ENCODE data around the gene DGKI.
"Not testable (repeated sequence)": the region's sequence is repeated elsewhere in the genome, so short reads cannot be mapped to it uniquely, and the experiment has no call there.

Gene DGKI

GRCh38 chr7:137449016-137449415 is 397.8 kb downstream of the DGKI start:
- DNase-seq: no peak

GRCh38 chr7:137448572-137448971 is 398.2 kb downstream of the DGKI start:
- not testable (repeated sequence) for DNase-seq

GRCh38 chr7:137446025-137446424 is 400.7 kb downstream of the DGKI start:
- DNase-seq: no peak

DNA sequence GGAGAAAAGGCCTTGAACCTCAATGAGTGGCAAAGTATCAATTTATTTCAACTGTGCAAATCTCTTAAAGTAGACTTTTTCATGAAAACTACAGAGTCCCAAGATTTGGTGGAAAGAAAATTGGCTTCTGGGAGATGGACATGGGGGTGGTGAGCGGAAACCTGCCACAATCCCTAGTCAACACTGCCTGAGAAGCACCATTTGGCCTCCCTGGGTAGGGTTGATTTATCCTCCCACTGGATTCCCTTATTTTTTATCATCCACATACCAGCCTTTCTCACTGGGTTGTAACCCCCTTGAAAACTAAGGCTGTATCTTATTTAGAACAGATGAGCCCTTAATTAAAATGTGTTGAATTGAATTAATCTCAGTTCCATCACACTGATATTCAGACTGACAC is 401.5 kb downstream of the DGKI start:
- DNase-seq: no peak

GRCh38 chr7:137443616-137444015 is 403.2 kb downstream of the DGKI start:
- no peak for DNase-seq

DNA sequence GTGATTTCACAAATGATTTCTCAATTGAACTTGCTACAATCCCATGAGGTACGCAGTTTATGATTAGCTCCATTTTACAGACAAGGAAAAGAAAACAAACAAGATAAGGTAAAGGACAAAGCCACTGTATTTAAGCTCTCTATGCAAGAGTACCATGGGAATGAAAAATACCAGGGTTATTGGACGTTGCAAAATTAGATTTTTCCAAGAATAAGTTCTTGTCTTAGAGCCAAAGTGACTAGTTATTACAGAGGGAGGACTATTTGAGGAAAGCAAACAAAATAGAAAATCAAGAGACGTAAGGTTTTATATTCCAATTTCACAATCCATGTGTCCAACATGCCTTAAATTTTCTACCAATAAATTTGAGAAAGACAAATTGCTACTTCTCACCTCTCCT is 405.3 kb downstream of the DGKI start:
- DNase-seq: no peak

- DNase-seq: no peak
Observed at GRCh38 chr7:137439829-137440825, 406.6 kb downstream of the DGKI start.

DNA sequence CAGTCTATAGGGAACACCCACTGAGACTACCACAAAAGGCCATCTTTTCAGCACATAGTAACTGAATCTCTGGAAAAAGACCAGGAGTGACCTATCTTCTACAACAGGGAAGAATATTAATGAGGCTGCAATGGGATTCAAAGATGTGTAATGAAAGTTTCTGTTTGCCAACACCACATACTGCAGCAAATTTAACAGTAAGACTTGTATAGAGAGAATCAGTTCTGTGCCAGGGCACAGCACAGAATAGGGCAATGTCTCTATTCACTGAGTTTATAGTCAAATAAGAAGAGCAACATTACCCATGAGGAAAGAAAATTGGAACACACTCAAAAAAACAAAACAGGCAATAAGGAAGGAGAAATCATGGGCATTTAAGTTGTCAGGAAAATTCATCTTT is 411.8 kb downstream of the DGKI start:
- DNase-seq: no peak

- DNase-seq: no peak
Observed at GRCh38 chr7:137434530-137434929, 412.2 kb downstream of the DGKI start.

DNA sequence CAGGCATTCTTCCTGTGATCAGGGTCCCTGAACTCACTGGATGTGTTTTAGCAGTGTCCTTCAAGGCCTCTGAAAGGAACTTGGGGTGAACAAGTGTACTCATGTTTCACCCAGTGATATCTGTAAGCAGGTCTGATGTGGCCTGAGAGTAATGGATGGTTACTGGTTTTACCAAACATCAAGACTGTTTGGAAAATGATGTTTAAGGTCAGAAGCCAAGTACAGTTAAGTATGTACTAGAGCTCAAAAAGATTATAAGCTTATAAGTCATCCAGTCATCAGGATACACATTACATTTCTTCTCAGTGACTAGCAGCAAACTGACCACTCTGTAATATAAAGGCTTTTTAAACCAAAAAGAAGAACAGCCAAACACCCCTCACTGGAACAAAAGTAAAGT is 423.5 kb downstream of the DGKI start:
- no peak for DNase-seq

DNA sequence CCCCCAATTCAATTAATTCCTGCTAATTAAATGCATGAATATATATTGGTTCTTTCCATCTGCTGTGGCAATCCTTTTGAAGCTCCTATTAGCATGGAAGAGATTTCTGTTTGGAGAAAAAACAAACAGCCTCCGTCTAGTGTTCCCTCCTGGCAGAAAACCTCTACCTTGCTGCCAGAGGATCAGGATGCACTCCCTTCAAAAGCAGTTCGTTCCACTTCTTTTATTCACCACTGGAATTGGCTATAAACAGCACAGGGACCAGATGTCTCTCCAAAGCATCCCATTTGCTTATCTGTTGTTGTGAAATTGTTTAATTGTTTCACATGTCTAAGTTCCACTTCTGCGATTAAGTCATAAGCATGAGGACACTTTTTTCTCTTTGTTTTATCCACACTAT is 425.4 kb downstream of the DGKI start:
- DNase-seq: no peak

GRCh38 chr7:137418841-137419240 is 427.9 kb downstream of the DGKI start:
- DNase-seq: no peak

- no peak for DNase-seq
Observed at GRCh38 chr7:137417464-137417863, 429.3 kb downstream of the DGKI start.

DNA sequence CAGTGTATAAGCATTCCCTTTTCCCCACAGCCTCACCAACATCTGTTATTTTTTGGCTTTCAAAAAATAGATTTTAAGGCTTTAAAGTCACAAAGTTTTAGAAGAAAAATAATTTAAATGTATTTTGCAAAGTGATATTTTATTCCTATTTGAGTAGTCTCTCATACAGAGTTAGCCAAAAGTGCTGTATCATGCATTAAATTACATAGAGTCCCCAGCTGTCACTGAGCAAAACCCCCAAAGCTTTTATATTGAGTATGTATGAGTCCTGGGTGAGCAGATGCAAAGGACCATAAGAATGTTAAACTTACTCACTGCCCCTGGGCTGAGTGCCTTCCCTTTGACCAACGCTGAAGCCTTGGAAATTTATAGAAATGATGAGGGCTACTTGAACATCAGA is 432.9 kb downstream of the DGKI start:
- no peak for DNase-seq

DNA sequence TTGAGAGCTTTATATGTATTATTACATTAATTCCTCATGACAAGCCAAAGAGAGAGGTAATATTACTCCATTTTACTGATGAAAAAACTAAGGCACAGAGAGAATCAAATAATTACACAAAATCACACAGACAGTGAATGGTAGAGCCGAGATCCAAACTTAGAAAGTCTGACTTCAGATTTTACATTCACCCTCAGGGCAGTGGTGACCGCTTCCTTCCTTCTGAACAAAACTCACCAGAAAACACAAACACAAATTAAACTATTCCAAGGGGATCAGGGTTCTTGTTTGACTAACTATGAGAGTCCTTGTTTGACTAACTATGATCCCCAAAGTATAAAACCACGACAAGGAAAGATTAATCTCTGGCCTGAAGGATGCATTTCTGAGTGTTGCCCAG is 435.3 kb downstream of the DGKI start:
- DNase-seq: no peak

- DNase-seq: no peak
Observed at GRCh38 chr7:137408126-137408525, 438.6 kb downstream of the DGKI start.

GRCh38 chr7:137407078-137407477 is 439.7 kb downstream of the DGKI start:
- no peak for DNase-seq

GRCh38 chr7:137404660-137405317 is 442.0 kb downstream of the DGKI start:
- no peak for DNase-seq

- DNase-seq: peak; percentile 33
Observed at GRCh38 chr7:137403353-137403695, 443.4 kb downstream of the DGKI start.

DNA sequence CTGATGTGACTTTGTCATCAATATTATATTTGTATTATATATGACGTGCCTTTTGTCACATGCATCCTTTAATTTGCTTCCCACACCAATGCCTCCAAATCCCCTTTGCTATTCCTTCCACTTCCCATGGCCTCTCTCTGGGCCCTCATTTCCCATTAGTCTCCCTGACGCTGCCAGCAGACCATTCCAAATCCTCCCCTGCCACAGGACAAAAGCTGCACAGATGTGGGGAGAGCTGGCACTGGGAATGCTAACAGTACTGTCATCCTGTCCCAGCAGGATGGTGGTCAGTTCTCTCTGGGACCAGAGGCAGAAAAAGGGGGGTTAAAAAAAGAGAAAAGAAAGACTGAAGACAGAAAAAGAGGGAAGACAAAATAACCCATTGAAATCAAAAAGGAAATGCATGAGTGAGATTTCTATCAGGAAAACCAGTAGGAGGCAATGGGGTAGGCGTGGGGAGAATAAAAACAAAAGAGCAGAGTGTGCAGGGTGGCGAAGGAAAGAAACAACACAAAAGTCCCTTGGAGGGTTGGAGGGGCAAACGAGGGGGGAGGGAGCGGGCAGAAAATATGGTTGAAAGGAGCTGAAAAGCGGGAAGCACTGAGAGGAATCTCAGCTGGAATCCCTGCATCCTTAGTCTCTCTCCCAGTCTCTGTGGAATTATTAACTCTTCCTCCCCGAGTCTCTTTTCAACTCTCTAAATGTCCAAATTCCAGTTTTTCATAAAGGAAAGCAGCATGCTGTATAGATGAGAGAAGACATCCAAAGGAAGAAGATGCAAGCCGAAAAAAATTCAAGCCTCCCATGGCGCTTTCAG is 444.0 kb downstream of the DGKI start:
- peak; percentile 27 for DNase-seq

GRCh38 chr7:137399827-137400823 is 446.6 kb downstream of the DGKI start:
- DNase-seq: no peak

DNA sequence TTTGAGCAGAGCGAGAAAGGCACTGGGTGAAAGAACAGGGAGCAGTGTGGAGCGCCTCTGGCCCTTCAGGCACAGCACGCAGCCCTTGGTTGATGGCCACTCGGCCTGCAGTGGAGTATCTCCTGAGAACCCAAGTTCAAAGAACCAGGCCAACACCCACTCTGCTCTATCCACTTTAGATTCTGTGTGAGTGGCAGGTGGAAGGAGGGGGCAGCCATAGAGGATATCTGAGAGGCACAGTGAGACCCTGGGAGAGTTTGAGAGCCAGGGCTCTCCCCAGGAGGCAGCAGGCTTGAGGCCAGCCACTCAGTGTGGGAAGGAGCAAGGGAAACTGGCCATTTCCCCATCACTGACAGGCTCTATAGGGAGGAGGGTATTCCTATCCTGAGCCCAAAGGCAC is 450.7 kb downstream of the DGKI start:
- no peak for DNase-seq
